K562 (cell line): ENCODE data around the gene COL26A1. TPM values are rescaled to one million over a fixed set of nuclear protein-coding genes. Genes with fewer than 3 reads are reported as not detected.
A peak's percentile ranks its signal among the peaks of the same experiment; 100 is the strongest.

Experiments used
- ATAC-seq: fragments of 200-7000 bp; cut with Tn5 transposase; 3 replicates; pipeline ENCODE4 v1.9.1; 2020; ENCODE audit warnings: moderate library complexity
- BruUV-seq: library from RNA; stranded (reverse); fragments of 400-500 nt; replicated peaks from 2 replicates; lab custom pipeline; 2021; lab: Mats Ljungman, UMichigan
- CTCF ChIA-PET: fragments of 300-600 bp; formaldehyde crosslinking; extraction: SDS; loops from one replicate; lab custom pipeline; 2021; ENCODE audit warnings: low intra/inter-chr PET ratio; lab: Yijun Ruan, JAX
- POLR2A ChIA-PET: fragments of 300-600, 350-650 bp; sonication (Branson Sonifier 250); formaldehyde crosslinking; extraction: SDS; loops from one replicate; lab custom pipeline; 2021; ENCODE audit warnings: antibody characterized with exemption, inconsistent platforms; lab: Yijun Ruan, JAX
- DNase-seq, 4 experiments: peaks; one replicate each; pipeline versions ENCODE4 v3.0.0 to v3.0.0-alpha.2; 2011 to 2018; ENCODE audit warnings: low spot score in 3 of 4, mixed read lengths in 3 of 4; ENCODE audit errors: extremely low read depth in 1 of 4
- FAIRE-seq: peaks from 2 replicates; lab custom pipeline; 2011; peaks lifted over from hg19 to GRCh38; lab: Jason Lieb, UNC
- H2AFZ ChIP-seq: 2 replicates; pipeline ENCODE4 v1.6.0; 2011; ENCODE audit warnings: low read depth, low read length, control low read depth, inconsistent platforms
- H3K27ac ChIP-seq: fragments of 200-600 bp; 3 replicates; pipeline ENCODE4 v1.8.0; 2011; ENCODE audit warnings: low read depth, mild to moderate bottlenecking, control low read depth, inconsistent platforms, low read length, moderate library complexity, mixed read lengths; ENCODE audit errors: extremely low read depth
- H3K27me3 ChIP-seq, 2 experiments: fragments of 300-600 bp in 1 of 2; 2 replicates in 1 of 2; 3 replicates in 1 of 2; pipeline versions ENCODE4 v1.6.0 to v1.8.0; 2011; ENCODE audit warnings: inconsistent platforms in 2 of 2, low read length in 2 of 2, mild to moderate bottlenecking in 1 of 2, mixed read lengths in 1 of 2, moderate library complexity in 1 of 2; ENCODE audit not compliant: control insufficient read depth in 2 of 2, insufficient read depth in 2 of 2
- H3K36me3 ChIP-seq: fragments of 300-600 bp; 3 replicates; pipeline ENCODE4 v1.8.0; 2011; ENCODE audit warnings: mild to moderate bottlenecking, low read length, inconsistent platforms; ENCODE audit not compliant: control insufficient read depth, insufficient read depth
- H3K4me1 ChIP-seq, 2 experiments: fragments of 200-600 bp in 1 of 2; replicated peaks in 1 of 2; 2 replicates in 1 of 2; 3 replicates in 1 of 2; pipeline versions ENCODE4 v1.5.1 to v1.8.0; 2011; ENCODE audit warnings: inconsistent platforms in 2 of 2, low read length in 2 of 2, mild to moderate bottlenecking in 1 of 2, mixed read lengths in 1 of 2, moderate library complexity in 1 of 2; ENCODE audit not compliant: control insufficient read depth in 2 of 2, insufficient read depth in 2 of 2
- H3K4me2 ChIP-seq: 2 replicates; pipeline ENCODE4 v1.6.1; 2011; ENCODE audit warnings: low read length, control low read depth, inconsistent platforms, mixed read lengths; ENCODE audit not compliant: insufficient read depth
- H3K4me3 ChIP-seq: fragments of 200-600 bp; sonication (generic), shearing (Covaris generic); 2 replicates; pipeline ENCODE4 v1.5.1; 2016; ENCODE audit warnings: control low read depth, inconsistent platforms
- H3K79me2 ChIP-seq: fragments of 200-600 bp; 3 replicates; pipeline ENCODE4 v1.8.0; 2011; ENCODE audit warnings: low read length, inconsistent platforms; ENCODE audit not compliant: control insufficient read depth, insufficient read depth
- H3K9ac ChIP-seq, 2 experiments: 2 replicates each; pipeline versions ENCODE4 v1.6.0 to v1.6.1; 2011; ENCODE audit warnings: low read depth in 2 of 2, low read length in 2 of 2, control low read depth in 1 of 2, inconsistent platforms in 1 of 2, mild to moderate bottlenecking in 1 of 2, mixed read lengths in 1 of 2; ENCODE audit not compliant: insufficient read depth in 1 of 2
- H3K9me1 ChIP-seq: one replicate; pipeline ENCODE4 v1.6.0; 2011; ENCODE audit warnings: inconsistent platforms, mild to moderate bottlenecking, low read length, moderate library complexity; ENCODE audit not compliant: control insufficient read depth, insufficient read depth
- H3K9me3 ChIP-seq: replicated peaks from 2 replicates; pipeline ENCODE4 v1.5.1; 2011; ENCODE audit warnings: low read depth, low read length, inconsistent platforms; ENCODE audit not compliant: control insufficient read depth, insufficient read depth
- H4K20me1 ChIP-seq: replicated peaks from 2 replicates; pipeline ENCODE4 v1.6.1; 2011; ENCODE audit warnings: low read length, inconsistent platforms, mixed read lengths; ENCODE audit not compliant: control insufficient read depth, insufficient read depth
- ARID2 ChIP-seq: fragments of 450-650 bp; IDR thresholded peaks from 2 replicates; pipeline ENCODE4 v1.6.1; 2017; ENCODE audit warnings: antibody characterized with exemption, mild to moderate bottlenecking
- IRF1 ChIP-seq: sonication (generic); formaldehyde crosslinking; IDR thresholded peaks from 2 replicates; pipeline ENCODE4 v1.8.0; 2022; ENCODE audit warnings: missing genetic modification reagents, mild to moderate bottlenecking, borderline replicate concordance
- KDM1A ChIP-seq, 2 experiments: fragments of 450-650 bp; IDR thresholded peaks; 2 replicates each; pipeline ENCODE4 v1.6.1; 2016; ENCODE audit warnings: mild to moderate bottlenecking in 2 of 2
- ZBTB43 ChIP-seq: sonication (generic); formaldehyde crosslinking; IDR thresholded peaks from 2 replicates; pipeline ENCODE4 v1.8.0; 2023; ENCODE audit warnings: mild to moderate bottlenecking, missing genetic modification reagents
- ZNF217 ChIP-seq: sonication (generic); formaldehyde crosslinking; IDR thresholded peaks from 2 replicates; pipeline ENCODE4 v1.8.0; 2022; ENCODE audit warnings: mild to moderate bottlenecking, missing genetic modification reagents
- WGBS: fragments of 100-300 bp; shearing (Covaris generic); methylation state at CpG from one replicate; pipeline ENCODE4 v1.1.6; 2016; ENCODE audit warnings: low coverage, mixed read lengths; ENCODE audit not compliant: insufficient coverage; ENCODE audit errors: missing lambda C conversion rate; 5-methylcytosine and 5-hydroxymethylcytosine counted together
- in situ Hi-C: fragments of 300-500 bp; cut with MboI; formaldehyde crosslinking; loops from 4 replicates; pipeline ENCODE4 v1.15.0; 2018; ENCODE audit warnings: inconsistent platforms, mixed read lengths
- intact Hi-C: fragments of 100-400 bp; cut with micrococcal nuclease; formaldehyde crosslinking; loops from 2 replicates; pipeline ENCODE4 v1.14.2; 2022
- polyA plus RNA-seq, 8 experiments: library from polyadenylated mRNA; depleted of rRNA in 4 of 8; stranded (reverse) in 5 of 8; unstranded in 3 of 8; fragments of >200 nt; fragmentation: Nextera tagmentation in 2 of 8; fragmentation: Illumina TruSeq in 1 of 8; extraction: Ambion mirVana in 2 of 8; extraction: Trizol in 1 of 8; gene quantifications; 2 replicates each; pipeline versions ENCODE4 v1.2.1 to v1.2.3, GENCODE V29; 2011 to 2014; ENCODE audit warnings: inconsistent platforms in 1 of 8, missing spikeins in 1 of 8
- total RNA-seq, 7 experiments: library from RNA; depleted of rRNA in 6 of 7; stranded (reverse); fragments of >200 nt in 6 of 7; fragmentation: Illumina TruSeq in 2 of 7; extraction: Trizol in 2 of 7; gene quantifications; 2 replicates each; pipeline versions ENCODE4 v1.2.1 to v1.2.3, GENCODE V29; 2011 to 2021; ENCODE audit warnings: low replicate concordance in 1 of 7

The COL26A1 gene
- total and polyA plus RNA-seq, 9 of the 15 experiments (the other 6 are each of a cell fraction or from before 2014, with no cell fraction given): 0.04 to 0.39 (median 0.07) TPM; not detected in 5

GRCh38 chr7:101563943-101564777 is 201.5 kb downstream of the COL26A1 start:
- POLR2A ChIA-PET: interaction anchor here (0.7 kb wide), 2 partner anchors 42 to 729 kb away, joined by 3 read pairs; no protein-coding TSS in a partner anchor
- Histone ChIP-seq H3K9me1 (no peaks in the 10 kb centered on the region), H4K20me1 (no peaks in the 10 kb centered on the region; the same call in 1 of the 2 replicates), H3K36me3 (no peaks in the 10 kb centered on the region), H3K27me3 (peaks cover 5 to 56% of the 10 kb centered on the region in 2 experiments; a peak in 4 of 5 replicates), H3K9me3 (no peaks in the 10 kb centered on the region), H2AFZ (no peak overlapping the region), H3K79me2 (no peaks in the 10 kb centered on the region), H3K4me1 (peaks cover 0 to 10% of the 10 kb centered on the region in 2 experiments; a peak in 2 of 5 replicates), H3K4me3 (no peak overlapping the region), H3K27ac (no peak overlapping the region), H3K9ac (peak overlapping the region in 1 of 2 experiments; percentile 42; a peak in 1 of 4 replicates), H3K4me2 (no peak overlapping the region)
- FAIRE-seq: no peak
- 32% methylated on average over 23 of the region's 23 CpGs for WGBS
- in situ Hi-C loops (no loop called here), intact Hi-C loops (no loop called here)
- CTCF ChIA-PET: no interaction called here
- ATAC-seq: peak; percentile 45; the same call in 2 of the 3 replicates
- DNase-seq: peak in 2 of 4 experiments; percentile 7 to 16
- no TSS peak for BruUV-seq
- TF ChIP-seq ARID2 (peak; percentile 54; the same call in 1 of the 2 replicates), IRF1 (CRISPR knock-in tag) (no peak), ZNF217 (CRISPR knock-in tag) (no peak), ZBTB43 (CRISPR knock-in tag) (no peak), KDM1A (IDR thresholded peaks at IDR 0.05) (peak in 1 of 2 experiments; percentile 96; a peak in 2 of 4 replicates)
